Measurements from ENCODE around the gene ZNF484.
"Not testable (repeated sequence)": the region's sequence is repeated elsewhere in the genome, so short reads cannot be mapped to it uniquely, and the experiment has no call there.

ZNF484 gene

GRCh38 chr9:92897323-92897722, 19.5 kb upstream of the ZNF484 start:
- no peak for DNase-seq
- no peaks in the 10 kb centered on the region for H3K27me3 ChIP-seq (replicated peaks)
- in situ Hi-C loops (cut with HindIII; ENCODE audit: low pct_ligation_motif_present, low sequenced_read_pairs), result no loop called here
- H3K27ac ChIP-seq, result no peak overlapping the region
- no peaks in the 10 kb centered on the region for H3K36me3 ChIP-seq (replicated peaks)
- no peak for TF ChIP-seq CTCF (IDR thresholded peaks at IDR 0.05; ENCODE audit: low read depth, low read length, missing control alignments)
- no peak overlapping the region for H3K4me3 ChIP-seq (ENCODE audit: low read depth, low read length)

GRCh38 chr9:92895812-92896436, 18.1 kb upstream of the ZNF484 start:
- H3K27me3 ChIP-seq (replicated peaks), result no peaks in the 10 kb centered on the region
- H3K27ac ChIP-seq, result no peak overlapping the region
- in situ Hi-C loops (cut with HindIII; ENCODE audit: low pct_ligation_motif_present, low sequenced_read_pairs), result no loop called here
- no peaks in the 10 kb centered on the region for H3K36me3 ChIP-seq (replicated peaks)
- TF ChIP-seq CTCF (IDR thresholded peaks at IDR 0.05; ENCODE audit: low read depth, low read length, missing control alignments), result no peak
- no peak overlapping the region for H3K4me3 ChIP-seq (ENCODE audit: low read depth, low read length)
- no peak for DNase-seq

- H3K27ac ChIP-seq, result no peak overlapping the region
- no peak for DNase-seq
- in situ Hi-C loops (cut with HindIII; ENCODE audit: low pct_ligation_motif_present, low sequenced_read_pairs), result no loop called here
- no peak overlapping the region for H3K4me3 ChIP-seq (ENCODE audit: low read depth, low read length)
- no peaks in the 10 kb centered on the region for H3K27me3 ChIP-seq (replicated peaks)
- H3K36me3 ChIP-seq (replicated peaks), result no peaks in the 10 kb centered on the region
- TF ChIP-seq CTCF (IDR thresholded peaks at IDR 0.05; ENCODE audit: low read depth, low read length, missing control alignments), result no peak
Observed at GRCh38 chr9:92894711-92895362, 17.0 kb upstream of the ZNF484 start.

GRCh38 chr9:92893916-92894610, 16.2 kb upstream of the ZNF484 start:
- DNase-seq; H3K4me3 ChIP-seq (ENCODE audit: low read depth, low read length); H3K27me3 ChIP-seq (replicated peaks); H3K27ac ChIP-seq; H3K36me3 ChIP-seq (replicated peaks); in situ Hi-C loops (cut with HindIII; ENCODE audit: low pct_ligation_motif_present, low sequenced_read_pairs): not testable (repeated sequence)

- H3K4me3 ChIP-seq (ENCODE audit: low read depth, low read length); in situ Hi-C loops (cut with HindIII; ENCODE audit: low pct_ligation_motif_present, low sequenced_read_pairs): not testable (repeated sequence)
Observed at GRCh38 chr9:92892276-92892675, 14.4 kb upstream of the ZNF484 start.

GRCh38 chr9:92890761-92891160, 12.9 kb upstream of the ZNF484 start:
- Histone ChIP-seq H3K27ac (no peak overlapping the region), H3K27me3 (replicated peaks) (no peaks in the 10 kb centered on the region), H3K36me3 (replicated peaks) (no peaks in the 10 kb centered on the region), H3K4me3 (ENCODE audit: low read depth, low read length) (no peak overlapping the region)
- no peak for TF ChIP-seq CTCF (IDR thresholded peaks at IDR 0.05; ENCODE audit: low read depth, low read length, missing control alignments)
- no peak for DNase-seq
- in situ Hi-C loops (cut with HindIII; ENCODE audit: low pct_ligation_motif_present, low sequenced_read_pairs), result no loop called here

More at GRCh38 chr9:92892276-92892675, 14.4 kb upstream of the ZNF484 start:
- not testable (repeated sequence) for H3K27me3 ChIP-seq (replicated peaks); DNase-seq; H3K36me3 ChIP-seq (replicated peaks); H3K27ac ChIP-seq

Data from brain microvascular endothelial cell (primary cell).